K562 (cell line): ENCODE measurements around the gene RBM26. TPM values are rescaled to one million over a fixed set of nuclear protein-coding genes. Genes with fewer than 3 reads are reported as not detected.

Experiments
- BDP1 ChIP-seq: IDR thresholded peaks from 3 replicates; pipeline ENCODE4 v1.6.1; 2011; ENCODE audit not compliant: insufficient read length, insufficient read depth
- CBX5 ChIP-seq: IDR thresholded peaks from 2 replicates; pipeline ENCODE4 v1.6.1; 2014; ENCODE audit warnings: low read depth, borderline replicate concordance
- CREB3 ChIP-seq: fragments of 450-650 bp; conservative IDR thresholded peaks from 2 replicates; pipeline ENCODE4 v1.6.1; 2016; ENCODE audit warnings: missing genetic modification characterization, low read depth, mild to moderate bottlenecking, missing compliant biosample characterization, moderate library complexity
- ELF4 ChIP-seq: fragments of 450-650 bp; formaldehyde crosslinking; IDR thresholded peaks from 2 replicates; pipeline ENCODE4 v1.4.0; 2022; ENCODE audit warnings: missing genetic modification characterization
- ERF ChIP-seq: fragments of 450-650 bp; formaldehyde crosslinking; IDR thresholded peaks from 2 replicates; pipeline ENCODE4 v1.4.0; 2020; ENCODE audit warnings: mild to moderate bottlenecking, mixed read lengths
- ESRRA ChIP-seq: fragments of 450-650 bp; IDR thresholded peaks from 2 replicates; pipeline ENCODE4 v1.6.1; 2014; ENCODE audit warnings: low read depth, mild to moderate bottlenecking, moderate library complexity, borderline replicate concordance
- GABPB1 ChIP-seq: sonication (generic); formaldehyde crosslinking; IDR thresholded peaks from 2 replicates; pipeline ENCODE4 v1.8.0; 2022; ENCODE audit warnings: mild to moderate bottlenecking, missing genetic modification reagents
- GATA2 ChIP-seq: sonication (generic); formaldehyde crosslinking; IDR thresholded peaks from 2 replicates; pipeline ENCODE4 v1.4.0; 2020; ENCODE audit warnings: mild to moderate bottlenecking, missing genetic modification reagents
- JUND ChIP-seq, 2 experiments: IDR thresholded peaks; 2 replicates in 1 of 2; 3 replicates in 1 of 2; pipeline ENCODE4 v1.6.1; 2011; ENCODE audit warnings: borderline replicate concordance in 2 of 2, low read depth in 2 of 2, low read length in 2 of 2, improper control_type of control experiment in 1 of 2, missing biosample characterization in 1 of 2, missing genetic modification characterization in 1 of 2, missing genetic modification reagents in 1 of 2
- MTA2 ChIP-seq: fragments of 450-650 bp; IDR thresholded peaks from 2 replicates; pipeline ENCODE4 v1.6.1; 2016; ENCODE audit warnings: low read depth
- NFATC3 ChIP-seq: fragments of 450-650 bp; IDR thresholded peaks from 2 replicates; pipeline ENCODE4 v1.6.1; 2017; ENCODE audit warnings: mild to moderate bottlenecking
- NFIC ChIP-seq: fragments of 450-650 bp; IDR thresholded peaks from 2 replicates; pipeline ENCODE4 v1.6.1; 2017; ENCODE audit warnings: mild to moderate bottlenecking, inconsistent platforms
- NR4A1 ChIP-seq, 2 experiments: fragments of 250-450 bp in 1 of 2; fragments of 450-650 bp in 1 of 2; sonication (Bioruptor Pico) in 1 of 2; IDR thresholded peaks; 2 replicates each; pipeline versions ENCODE4 v1.4.0 to v1.6.1; 2016 to 2020; ENCODE audit warnings: mild to moderate bottlenecking in 2 of 2, missing compliant biosample characterization in 1 of 2, missing genetic modification characterization in 1 of 2, moderate library complexity in 1 of 2
- RBBP5 ChIP-seq: fragments of 200-600 bp; sonication (generic); IDR thresholded peaks from 2 replicates; pipeline ENCODE4 v1.6.1; 2012; ENCODE audit warnings: borderline replicate concordance, mild to moderate bottlenecking, low read length, control low read depth, inconsistent platforms; ENCODE audit not compliant: insufficient read depth, poor library complexity, severe bottlenecking
- TAF15 ChIP-seq: fragments of 200-400 bp; formaldehyde crosslinking; IDR thresholded peaks from 2 replicates; pipeline ENCODE4 v1.6.1; 2017; ENCODE audit warnings: mild to moderate bottlenecking, low read depth, low read length, moderate library complexity
- TAF7 ChIP-seq: fragments of 450-650 bp; IDR thresholded peaks from 2 replicates; pipeline ENCODE4 v1.6.1; 2016; ENCODE audit warnings: missing genetic modification characterization, missing compliant biosample characterization
- TBP ChIP-seq: optimal IDR thresholded peaks from 2 replicates; pipeline ENCODE3; 2011; ENCODE audit warnings: low read depth, low read length, improper control_type of control experiment
- TRIM24 ChIP-seq, 2 experiments: fragments of 450-650 bp; IDR thresholded peaks; 2 replicates each; pipeline ENCODE4 v1.6.1; 2016
- TSC22D4 ChIP-seq: fragments of 450-650 bp; IDR thresholded peaks from 2 replicates; pipeline ENCODE4 v1.6.1; 2016; ENCODE audit warnings: missing genetic modification characterization, missing biosample characterization, control low read depth
- ZBTB43 ChIP-seq: sonication (generic); formaldehyde crosslinking; IDR thresholded peaks from 2 replicates; pipeline ENCODE4 v1.8.0; 2023; ENCODE audit warnings: mild to moderate bottlenecking, missing genetic modification reagents
- ZBTB7A ChIP-seq: IDR thresholded peaks from 2 replicates; pipeline ENCODE4 v1.6.1; 2011; ENCODE audit warnings: low read depth, mild to moderate bottlenecking, low read length, moderate library complexity, borderline replicate concordance; ENCODE audit not compliant: control insufficient read depth
- ZNF3 ChIP-seq: fragments of 250-450 bp; sonication (Bioruptor Pico); IDR thresholded peaks from 2 replicates; pipeline ENCODE4 v1.5.0; 2021; ENCODE audit warnings: mild to moderate bottlenecking, moderate library complexity
- ZNF830 ChIP-seq: fragments of 250-450 bp; sonication (Bioruptor Pico); IDR thresholded peaks from 2 replicates; pipeline ENCODE4 v1.5.0; 2021; ENCODE audit warnings: mild to moderate bottlenecking
- polyA plus RNA-seq, 8 experiments: library from polyadenylated mRNA; depleted of rRNA in 4 of 8; stranded (reverse) in 5 of 8; unstranded in 3 of 8; fragments of >200 nt; fragmentation: Nextera tagmentation in 2 of 8; fragmentation: Illumina TruSeq in 1 of 8; extraction: Ambion mirVana in 2 of 8; extraction: Trizol in 1 of 8; gene quantifications; 2 replicates each; pipeline versions ENCODE4 v1.2.1 to v1.2.3, GENCODE V29; 2011 to 2014; ENCODE audit warnings: inconsistent platforms in 1 of 8, missing spikeins in 1 of 8
- total RNA-seq, 7 experiments: library from RNA; depleted of rRNA in 6 of 7; stranded (reverse); fragments of >200 nt in 6 of 7; fragmentation: Illumina TruSeq in 2 of 7; extraction: Trizol in 2 of 7; gene quantifications; 2 replicates each; pipeline versions ENCODE4 v1.2.1 to v1.2.3, GENCODE V29; 2011 to 2021; ENCODE audit warnings: low replicate concordance in 1 of 7
- TF ChIP-seq, protein P1 (sequence below): sonication (generic); formaldehyde crosslinking; IDR thresholded peaks from 2 replicates; pipeline ENCODE4 v1.8.1; 2023; ENCODE audit warnings: mild to moderate bottlenecking, missing genetic modification reagents, moderate library complexity

The RBM26 gene
- total and polyA plus RNA-seq, 9 of the 15 experiments (the other 6 are each of a cell fraction or from before 2014, with no cell fraction given), result 10.0 to 42.4 (median 26.4) TPM

- TF ChIP-seq ZBTB7A (peak; percentile 92), GATA2 (CRISPR knock-in tag) (no peak), NFIC (peak; percentile 29; the same call in 1 of the 2 replicates), NR4A1 (CRISPR knock-in tag; IDR thresholded peaks at IDR 0.05) (no peak), NR4A1 (tag; IDR thresholded peaks at IDR 0.05) (peak; percentile 31; the same call in 1 of the 2 replicates), TSC22D4 (tag) (no peak), TAF15 (no peak), ZNF830 (CRISPR knock-in tag) (no peak), TBP (no peak), TAF7 (tag) (peak; percentile 51), BDP1 (no peak), JUND (IDR thresholded peaks at IDR 0.05; ENCODE audit: borderline replicate concordance, low read depth, low read length) (no peak), JUND (tag; IDR thresholded peaks at IDR 0.05; ENCODE audit: borderline replicate concordance, low read depth, low read length) (no peak), ERF (CRISPR knock-in tag) (no peak), CREB3 (tag) (no peak), RBBP5 (peak; percentile 76), ZBTB43 (0 out of 2 replicates have a peak, but pooled peaks have one; percentile 44), ZNF3 (CRISPR knock-in tag) (no peak), GABPB1 (no peak), ELF4 (CRISPR knock-in tag) (no peak), NFATC3 (no peak), TRIM24 (IDR thresholded peaks at IDR 0.05) (no peak), CBX5 (no peak), ESRRA (no peak), MTA2 (no peak)
- TF ChIP-seq, protein P1, sequence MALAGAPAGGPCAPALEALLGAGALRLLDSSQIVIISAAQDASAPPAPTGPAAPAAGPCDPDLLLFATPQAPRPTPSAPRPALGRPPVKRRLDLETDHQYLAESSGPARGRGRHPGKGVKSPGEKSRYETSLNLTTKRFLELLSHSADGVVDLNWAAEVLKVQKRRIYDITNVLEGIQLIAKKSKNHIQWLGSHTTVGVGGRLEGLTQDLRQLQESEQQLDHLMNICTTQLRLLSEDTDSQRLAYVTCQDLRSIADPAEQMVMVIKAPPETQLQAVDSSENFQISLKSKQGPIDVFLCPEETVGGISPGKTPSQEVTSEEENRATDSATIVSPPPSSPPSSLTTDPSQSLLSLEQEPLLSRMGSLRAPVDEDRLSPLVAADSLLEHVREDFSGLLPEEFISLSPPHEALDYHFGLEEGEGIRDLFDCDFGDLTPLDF, result no peak
Measured at GRCh38 chr13:79405831-79406596, at the start of gene RBM26 (continued).
